SK-N-SH (cell line): ENCODE measurements around the gene NR2C1. TPM values are rescaled to one million over a fixed set of nuclear protein-coding genes. Genes with fewer than 3 reads are reported as not detected.

ENCODE experiments used
- CTCF ChIA-PET: fragments of 300-600, 350-600 bp; formaldehyde crosslinking; extraction: SDS; loops from one replicate; lab custom pipeline; 2021; lab: Yijun Ruan, JAX
- POLR2A ChIA-PET: fragments of 350-600 bp; sonication (Branson Sonifier 250); formaldehyde crosslinking; extraction: SDS; loops from one replicate; lab custom pipeline; 2020; ENCODE audit warnings: antibody characterized with exemption, inconsistent platforms; lab: Yijun Ruan, JAX
- DNase-seq: peaks from one replicate; pipeline ENCODE4 v3.0.0; 2012
- H2AFZ ChIP-seq: fragments of 200-600 bp; sonication (generic); 2 replicates; pipeline ENCODE4 v1.8.1; 2016; ENCODE audit warnings: antibody characterized with exemption, mild to moderate bottlenecking, low read depth
- H3F3A ChIP-seq: fragments of 200-600 bp; sonication (generic); replicated peaks from 2 replicates; pipeline ENCODE3; 2016; ENCODE audit warnings: antibody characterized with exemption, mild to moderate bottlenecking; ENCODE audit not compliant: insufficient read depth
- H3K27ac ChIP-seq, 2 experiments: fragments of 200-500 bp in 1 of 2; fragments of 200-600 bp in 1 of 2; sonication (Bioruptor generic) in 1 of 2; sonication (generic), shearing (Covaris generic) in 1 of 2; 2 replicates each; pipeline versions ENCODE4 v1.5.1 to v1.6.1; 2014 to 2016; ENCODE audit warnings: low read depth in 2 of 2, inconsistent platforms in 1 of 2, low read length in 1 of 2, mild to moderate bottlenecking in 1 of 2, mixed read lengths in 1 of 2
- H3K27me3 ChIP-seq: fragments of 200-600 bp; sonication (generic), shearing (Covaris generic); 2 replicates; pipeline ENCODE4 v1.6.1; 2016; ENCODE audit warnings: mixed run types; ENCODE audit not compliant: insufficient read depth
- H3K36me3 ChIP-seq, 2 experiments: fragments of 200-500 bp in 1 of 2; fragments of 200-600 bp in 1 of 2; sonication (Bioruptor generic) in 1 of 2; sonication (generic) in 1 of 2; replicated peaks in 1 of 2; 2 replicates each; pipeline versions ENCODE3 to v1.5.1; 2014 to 2016; ENCODE audit warnings: low read length in 1 of 2, mild to moderate bottlenecking in 1 of 2; ENCODE audit not compliant: insufficient read depth in 2 of 2, control insufficient read depth in 1 of 2
- H3K4me1 ChIP-seq, 2 experiments: fragments of 200-500 bp in 1 of 2; fragments of 200-600 bp in 1 of 2; sonication (Bioruptor generic) in 1 of 2; sonication (generic), shearing (Covaris generic) in 1 of 2; 2 replicates each; pipeline versions ENCODE4 v1.5.1 to v1.6.1; 2014 to 2016; ENCODE audit warnings: low read depth in 1 of 2, low read length in 1 of 2, mixed run types in 1 of 2; ENCODE audit not compliant: insufficient read depth in 2 of 2, control insufficient read depth in 1 of 2
- H3K4me2 ChIP-seq: fragments of 200-600 bp; sonication (generic), shearing (Covaris generic); 2 replicates; pipeline ENCODE4 v1.6.1; 2017; ENCODE audit warnings: mixed run types
- H3K4me3 ChIP-seq, 2 experiments: fragments of 200-500 bp in 1 of 2; fragments of 200-600 bp in 1 of 2; sonication (Bioruptor generic) in 1 of 2; sonication (generic), shearing (Covaris generic) in 1 of 2; 2 replicates each; pipeline versions ENCODE4 v1.5.1 to v1.8.1; 2014 to 2016; ENCODE audit warnings: low read depth in 2 of 2, inconsistent platforms in 1 of 2, low read length in 1 of 2, mild to moderate bottlenecking in 1 of 2, mixed read lengths in 1 of 2, moderate library complexity in 1 of 2
- H3K79me2 ChIP-seq: fragments of 200-600 bp; sonication (generic); 2 replicates; pipeline ENCODE4 v1.8.1; 2017; ENCODE audit warnings: mild to moderate bottlenecking; ENCODE audit not compliant: insufficient read depth
- H3K9ac ChIP-seq: fragments of 200-600 bp; sonication (generic); 2 replicates; pipeline ENCODE4 v1.6.1; 2017; ENCODE audit warnings: mixed run types
- H3K9me2 ChIP-seq: fragments of 200-600 bp; sonication (generic); 2 replicates; pipeline ENCODE4 v1.6.1; 2017; ENCODE audit warnings: mixed run types
- H3K9me3 ChIP-seq: fragments of 200-600 bp; sonication (generic); 2 replicates; pipeline ENCODE4 v1.6.1; 2017; ENCODE audit warnings: mixed run types, mild to moderate bottlenecking, moderate library complexity
- H4K20me1 ChIP-seq: fragments of 200-600 bp; sonication (generic); 2 replicates; pipeline ENCODE4 v1.6.1; 2017; ENCODE audit warnings: mild to moderate bottlenecking, mixed run types; ENCODE audit not compliant: insufficient read depth
- CHD2 ChIP-seq: fragments of 150-350 bp; IDR thresholded peaks from 2 replicates; pipeline ENCODE4 v1.6.1; 2018; ENCODE audit warnings: low read length; ENCODE audit not compliant: partially characterized antibody
- EP300 ChIP-seq, 2 experiments: IDR thresholded peaks; 2 replicates each; pipeline versions ENCODE4 v1.4.0 to v1.6.1; 2012; ENCODE audit warnings: borderline replicate concordance in 1 of 2, low read depth in 1 of 2, low read length in 1 of 2
- EZH2phosphoT487 ChIP-seq: fragments of 200-600 bp; sonication (generic); IDR thresholded peaks from 2 replicates; pipeline ENCODE4 v1.6.1; 2017; ENCODE audit warnings: low read depth, mixed run types, mild to moderate bottlenecking, antibody characterized with exemption, moderate library complexity, borderline replicate concordance
- FOSL2 ChIP-seq: IDR thresholded peaks from 2 replicates; pipeline ENCODE4 v1.4.0; 2012; ENCODE audit warnings: low read depth, mild to moderate bottlenecking, moderate library complexity, borderline replicate concordance
- FOXM1 ChIP-seq: IDR thresholded peaks from 2 replicates; pipeline ENCODE4 v1.4.0; 2012; ENCODE audit warnings: low read depth, mild to moderate bottlenecking
- GABPA ChIP-seq: IDR thresholded peaks from 2 replicates; pipeline ENCODE4 v1.4.0; 2012; ENCODE audit warnings: low read depth, mild to moderate bottlenecking
- MEF2A ChIP-seq: IDR thresholded peaks from 2 replicates; pipeline ENCODE4 v1.4.0; 2012; ENCODE audit warnings: low read depth, borderline replicate concordance
- POLR2AphosphoS5 ChIP-seq: IDR thresholded peaks from 2 replicates; pipeline ENCODE4 v1.6.1; 2012; ENCODE audit warnings: low read depth, low read length
- RAD21 ChIP-seq: IDR thresholded peaks from 2 replicates; pipeline ENCODE4 v1.6.1; 2012; ENCODE audit warnings: mild to moderate bottlenecking, low read length
- SIN3A ChIP-seq: IDR thresholded peaks from 2 replicates; pipeline ENCODE4 v1.6.1; 2012; ENCODE audit warnings: low read depth, mild to moderate bottlenecking, low read length, moderate library complexity, borderline replicate concordance
- SMC3 ChIP-seq: IDR thresholded peaks from 2 replicates; pipeline ENCODE4 v1.6.1; 2012; ENCODE audit warnings: low read depth, low read length, improper control_type of control experiment
- TAF1 ChIP-seq: IDR thresholded peaks from 2 replicates; pipeline ENCODE4 v1.6.1; 2012; ENCODE audit warnings: low read depth, mild to moderate bottlenecking, low read length, moderate library complexity, borderline replicate concordance
- WGBS: methylation state at CpG from one replicate; pipeline ENCODE4 v1.1.6; 2017; ENCODE audit warnings: low lambda C conversion rate; 5-methylcytosine and 5-hydroxymethylcytosine counted together
- polyA plus RNA-seq, 3 experiments: library from polyadenylated mRNA; depleted of rRNA; stranded (reverse); fragments of >200 nt; gene quantifications; 2 replicates each; pipeline ENCODE4 v1.2.3, GENCODE V29; 2012
- TF ChIP-seq, protein P1 (sequence below): IDR thresholded peaks from 2 replicates; pipeline ENCODE4 v1.6.1; 2012; ENCODE audit warnings: mild to moderate bottlenecking, low read depth, low read length, moderate library complexity
- TF ChIP-seq, protein P2 (sequence below): fragments of 150-350 bp; IDR thresholded peaks from 2 replicates; pipeline ENCODE4 v1.6.1; 2017; ENCODE audit warnings: antibody characterized with exemption, low read length, low read depth, borderline replicate concordance
- TF ChIP-seq, protein P3 (sequence below): fragments of 200-600 bp; sonication (generic); IDR thresholded peaks from 2 replicates; pipeline ENCODE4 v1.6.1; 2017; ENCODE audit warnings: antibody characterized with exemption, mild to moderate bottlenecking, moderate library complexity
- TF ChIP-seq, protein P4 (sequence below): IDR thresholded peaks from 2 replicates; pipeline ENCODE4 v1.4.0; 2012; ENCODE audit warnings: low read depth
- TF ChIP-seq, protein P5 (sequence below): IDR thresholded peaks from 2 replicates; pipeline ENCODE4; 2012

NR2C1 gene
- polyA plus RNA-seq, 1 of the 3 experiments (the other 2 are of a cell fraction) = 15.9 TPM

DNA sequence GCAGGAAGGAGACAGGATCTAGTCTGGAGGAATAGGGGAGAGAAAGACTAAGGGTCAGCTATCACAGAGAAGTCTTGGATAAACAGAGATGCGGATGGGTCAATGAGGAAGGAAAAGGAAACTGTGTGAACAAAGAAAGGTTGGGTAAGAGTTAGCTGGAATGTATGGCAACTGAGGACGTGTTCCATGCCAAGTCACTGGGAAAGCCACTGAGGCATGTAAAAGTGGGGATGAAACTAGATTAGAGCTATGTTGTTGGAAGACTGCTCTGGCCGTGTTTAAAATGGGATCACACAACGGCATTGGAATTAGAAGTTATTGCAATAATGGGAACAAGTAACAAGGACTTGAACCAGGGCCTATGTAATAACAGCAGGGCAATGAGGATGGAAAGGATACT is 3.9 kb upstream of the NR2C1 start:
- ChIA-PET POLR2A (no interaction called here), CTCF (interaction anchor here (1.2 kb wide), 1 partner anchor 14 kb away, joined by 4 read pairs; no protein-coding TSS in a partner anchor)
- Histone ChIP-seq H3K27ac (no peak overlapping the region), H3K9ac (no peak overlapping the region), H3K79me2 (peaks cover 11% of the 10 kb centered on the region), H3K4me2 (no peak overlapping the region), H3K4me3 (no peak overlapping the region), H3K9me3 (no peaks in the 10 kb centered on the region), H3F3A (no peaks in the 10 kb centered on the region), H3K9me2 (no peaks in the 10 kb centered on the region), H3K27me3 (no peaks in the 10 kb centered on the region), H3K4me1 (no peaks in the 10 kb centered on the region), H2AFZ (no peak overlapping the region), H4K20me1 (no peaks in the 10 kb centered on the region), H3K36me3 (peaks cover 0 to 9% of the 10 kb centered on the region in 2 experiments)
- 98% methylated on average over 4 of the region's 4 CpGs for WGBS
- no peak for TF ChIP-seq FOSL2
- TF ChIP-seq SMC3 = no peak
- no peak for TF ChIP-seq SIN3A
- TF ChIP-seq, protein P1, sequence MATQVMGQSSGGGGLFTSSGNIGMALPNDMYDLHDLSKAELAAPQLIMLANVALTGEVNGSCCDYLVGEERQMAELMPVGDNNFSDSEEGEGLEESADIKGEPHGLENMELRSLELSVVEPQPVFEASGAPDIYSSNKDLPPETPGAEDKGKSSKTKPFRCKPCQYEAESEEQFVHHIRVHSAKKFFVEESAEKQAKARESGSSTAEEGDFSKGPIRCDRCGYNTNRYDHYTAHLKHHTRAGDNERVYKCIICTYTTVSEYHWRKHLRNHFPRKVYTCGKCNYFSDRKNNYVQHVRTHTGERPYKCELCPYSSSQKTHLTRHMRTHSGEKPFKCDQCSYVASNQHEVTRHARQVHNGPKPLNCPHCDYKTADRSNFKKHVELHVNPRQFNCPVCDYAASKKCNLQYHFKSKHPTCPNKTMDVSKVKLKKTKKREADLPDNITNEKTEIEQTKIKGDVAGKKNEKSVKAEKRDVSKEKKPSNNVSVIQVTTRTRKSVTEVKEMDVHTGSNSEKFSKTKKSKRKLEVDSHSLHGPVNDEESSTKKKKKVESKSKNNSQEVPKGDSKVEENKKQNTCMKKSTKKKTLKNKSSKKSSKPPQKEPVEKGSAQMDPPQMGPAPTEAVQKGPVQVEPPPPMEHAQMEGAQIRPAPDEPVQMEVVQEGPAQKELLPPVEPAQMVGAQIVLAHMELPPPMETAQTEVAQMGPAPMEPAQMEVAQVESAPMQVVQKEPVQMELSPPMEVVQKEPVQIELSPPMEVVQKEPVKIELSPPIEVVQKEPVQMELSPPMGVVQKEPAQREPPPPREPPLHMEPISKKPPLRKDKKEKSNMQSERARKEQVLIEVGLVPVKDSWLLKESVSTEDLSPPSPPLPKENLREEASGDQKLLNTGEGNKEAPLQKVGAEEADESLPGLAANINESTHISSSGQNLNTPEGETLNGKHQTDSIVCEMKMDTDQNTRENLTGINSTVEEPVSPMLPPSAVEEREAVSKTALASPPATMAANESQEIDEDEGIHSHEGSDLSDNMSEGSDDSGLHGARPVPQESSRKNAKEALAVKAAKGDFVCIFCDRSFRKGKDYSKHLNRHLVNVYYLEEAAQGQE = no peak
- TF ChIP-seq, protein P2, sequence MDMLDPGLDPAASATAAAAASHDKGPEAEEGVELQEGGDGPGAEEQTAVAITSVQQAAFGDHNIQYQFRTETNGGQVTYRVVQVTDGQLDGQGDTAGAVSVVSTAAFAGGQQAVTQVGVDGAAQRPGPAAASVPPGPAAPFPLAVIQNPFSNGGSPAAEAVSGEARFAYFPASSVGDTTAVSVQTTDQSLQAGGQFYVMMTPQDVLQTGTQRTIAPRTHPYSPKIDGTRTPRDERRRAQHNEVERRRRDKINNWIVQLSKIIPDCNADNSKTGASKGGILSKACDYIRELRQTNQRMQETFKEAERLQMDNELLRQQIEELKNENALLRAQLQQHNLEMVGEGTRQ = no peak
- TF ChIP-seq RAD21 = no peak
- TF ChIP-seq EZH2phosphoT487 = no peak
- no peak for TF ChIP-seq FOXM1
- TF ChIP-seq GABPA = no peak
- TF ChIP-seq, protein P3, sequence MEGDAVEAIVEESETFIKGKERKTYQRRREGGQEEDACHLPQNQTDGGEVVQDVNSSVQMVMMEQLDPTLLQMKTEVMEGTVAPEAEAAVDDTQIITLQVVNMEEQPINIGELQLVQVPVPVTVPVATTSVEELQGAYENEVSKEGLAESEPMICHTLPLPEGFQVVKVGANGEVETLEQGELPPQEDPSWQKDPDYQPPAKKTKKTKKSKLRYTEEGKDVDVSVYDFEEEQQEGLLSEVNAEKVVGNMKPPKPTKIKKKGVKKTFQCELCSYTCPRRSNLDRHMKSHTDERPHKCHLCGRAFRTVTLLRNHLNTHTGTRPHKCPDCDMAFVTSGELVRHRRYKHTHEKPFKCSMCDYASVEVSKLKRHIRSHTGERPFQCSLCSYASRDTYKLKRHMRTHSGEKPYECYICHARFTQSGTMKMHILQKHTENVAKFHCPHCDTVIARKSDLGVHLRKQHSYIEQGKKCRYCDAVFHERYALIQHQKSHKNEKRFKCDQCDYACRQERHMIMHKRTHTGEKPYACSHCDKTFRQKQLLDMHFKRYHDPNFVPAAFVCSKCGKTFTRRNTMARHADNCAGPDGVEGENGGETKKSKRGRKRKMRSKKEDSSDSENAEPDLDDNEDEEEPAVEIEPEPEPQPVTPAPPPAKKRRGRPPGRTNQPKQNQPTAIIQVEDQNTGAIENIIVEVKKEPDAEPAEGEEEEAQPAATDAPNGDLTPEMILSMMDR = no peak
- DNase-seq = no peak

DNA sequence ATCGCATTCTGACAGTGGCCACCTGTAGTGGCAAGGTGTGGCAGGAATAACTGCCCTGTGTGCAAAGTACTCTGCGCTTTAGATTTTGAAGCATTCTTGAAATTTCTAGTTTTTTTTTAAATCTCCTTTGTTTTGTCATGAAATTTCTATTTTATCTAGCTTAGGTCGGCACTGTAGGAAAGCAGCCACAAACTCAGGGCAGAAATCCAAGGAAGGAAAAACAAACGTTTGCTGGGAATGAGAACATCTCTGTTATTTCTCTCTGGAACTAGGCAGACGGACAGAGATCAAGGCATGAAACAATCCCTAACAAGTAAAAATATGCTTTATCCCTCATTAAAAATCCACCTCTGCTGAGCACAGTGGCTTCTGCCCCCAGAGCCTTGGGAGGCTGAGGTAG is 1.3 kb upstream of the NR2C1 start:
- POLR2A ChIA-PET = no interaction called here
- no peak overlapping the region for H3K4me2 ChIP-seq
- no peak overlapping the region for H3K4me3 ChIP-seq
- H3K27ac ChIP-seq = no peak overlapping the region
- H3K9ac ChIP-seq = no peak overlapping the region
- CTCF ChIA-PET = interaction anchor here (1.9 kb wide), 1 partner anchor 39 kb away, joined by 11 read pairs; no protein-coding TSS in a partner anchor
- WGBS = 87% methylated on average over 5 of the region's 5 CpGs
- H3K27me3 ChIP-seq = no peaks in the 10 kb centered on the region
- TF ChIP-seq TAF1 (no peak), POLR2AphosphoS5 (no peak), FOXM1 (no peak), EP300 (IDR thresholded peaks at IDR 0.05; ENCODE audit: borderline replicate concordance in 1 of 2, low read depth in 1 of 2, low read length in 1 of 2) (no peak), MEF2A (no peak), CHD2 (no peak)
- TF ChIP-seq, protein P4, sequence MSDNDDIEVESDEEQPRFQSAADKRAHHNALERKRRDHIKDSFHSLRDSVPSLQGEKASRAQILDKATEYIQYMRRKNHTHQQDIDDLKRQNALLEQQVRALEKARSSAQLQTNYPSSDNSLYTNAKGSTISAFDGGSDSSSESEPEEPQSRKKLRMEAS = no peak
- TF ChIP-seq, protein P5, sequence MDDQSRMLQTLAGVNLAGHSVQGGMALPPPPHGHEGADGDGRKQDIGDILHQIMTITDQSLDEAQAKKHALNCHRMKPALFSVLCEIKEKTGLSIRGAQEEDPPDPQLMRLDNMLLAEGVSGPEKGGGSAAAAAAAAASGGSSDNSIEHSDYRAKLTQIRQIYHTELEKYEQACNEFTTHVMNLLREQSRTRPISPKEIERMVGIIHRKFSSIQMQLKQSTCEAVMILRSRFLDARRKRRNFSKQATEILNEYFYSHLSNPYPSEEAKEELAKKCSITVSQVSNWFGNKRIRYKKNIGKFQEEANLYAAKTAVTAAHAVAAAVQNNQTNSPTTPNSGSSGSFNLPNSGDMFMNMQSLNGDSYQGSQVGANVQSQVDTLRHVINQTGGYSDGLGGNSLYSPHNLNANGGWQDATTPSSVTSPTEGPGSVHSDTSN = no peak
- no peaks in the 10 kb centered on the region for H3K36me3 ChIP-seq
- H3F3A ChIP-seq = no peaks in the 10 kb centered on the region
- no peaks in the 10 kb centered on the region for H4K20me1 ChIP-seq
- DNase-seq = no peak
- H2AFZ ChIP-seq = no peak overlapping the region
- no peaks in the 10 kb centered on the region for H3K9me2 ChIP-seq
- H3K9me3 ChIP-seq = no peaks in the 10 kb centered on the region
- no peaks in the 10 kb centered on the region for H3K4me1 ChIP-seq
- H3K79me2 ChIP-seq = peaks cover 37% of the 10 kb centered on the region
